Stimulated activated CD4-positive, alpha-beta T cell treated with anti-CD3 and anti-CD28 coated beads, Interleukin-4, amount 100 ng/mL, for 4 hours (primary cell): ENCODE data around the gene JADE2.
"Not testable (repeated sequence)": the region's sequence is repeated elsewhere in the genome, so short reads cannot be mapped to it uniquely, and the experiment has no call there.

Source experiments
- DNase-seq, 2 experiments: peaks; one replicate each; pipeline ENCODE4 v3.0.0-alpha.2; 2020

JADE2 gene

GRCh38 chr5:134595458-134595838, 70.0 kb downstream of the JADE2 start:
- no peak for DNase-seq

- DNase-seq = not testable (repeated sequence)
These were observed 74.3 kb downstream of the JADE2 start for GRCh38 chr5:134599820-134600219.

GRCh38 chr5:134600600-134600999, 75.1 kb downstream of the JADE2 start:
- no peak for DNase-seq

- no peak for DNase-seq
These were observed 77.6 kb downstream of the JADE2 start for GRCh38 chr5:134603059-134603458.

GRCh38 chr5:134604908-134605307, 79.4 kb downstream of the JADE2 start:
- DNase-seq = no peak

GRCh38 chr5:134606726-134607125, 81.3 kb downstream of the JADE2 start:
- DNase-seq = no peak

- no peak for DNase-seq
These were observed 83.1 kb downstream of the JADE2 start for GRCh38 chr5:134608555-134608954.

GRCh38 chr5:134609232-134609851, 83.9 kb downstream of the JADE2 start:
- DNase-seq = no peak

GRCh38 chr5:134610725-134611124, 85.3 kb downstream of the JADE2 start:
- no peak for DNase-seq

- no peak for DNase-seq
These were observed 86.0 kb downstream of the JADE2 start for GRCh38 chr5:134611515-134611914.

- DNase-seq = no peak
These were observed 89.1 kb downstream of the JADE2 start for GRCh38 chr5:134614450-134615085.

- DNase-seq = no peak
These were observed 95.2 kb downstream of the JADE2 start for GRCh38 chr5:134620634-134621033.

GRCh38 chr5:134625559-134625958, 100.1 kb downstream of the JADE2 start:
- DNase-seq = no peak

- DNase-seq = no peak
These were observed 101.0 kb downstream of the JADE2 start for GRCh38 chr5:134626369-134627014.
